ENCODE measurements around the gene KLHL36.

The KLHL36 gene

GRCh38 chr16:84699147-84699711 is 50.9 kb downstream of the KLHL36 start:
- no peak for DNase-seq (ENCODE audit: low read depth)

DNA sequence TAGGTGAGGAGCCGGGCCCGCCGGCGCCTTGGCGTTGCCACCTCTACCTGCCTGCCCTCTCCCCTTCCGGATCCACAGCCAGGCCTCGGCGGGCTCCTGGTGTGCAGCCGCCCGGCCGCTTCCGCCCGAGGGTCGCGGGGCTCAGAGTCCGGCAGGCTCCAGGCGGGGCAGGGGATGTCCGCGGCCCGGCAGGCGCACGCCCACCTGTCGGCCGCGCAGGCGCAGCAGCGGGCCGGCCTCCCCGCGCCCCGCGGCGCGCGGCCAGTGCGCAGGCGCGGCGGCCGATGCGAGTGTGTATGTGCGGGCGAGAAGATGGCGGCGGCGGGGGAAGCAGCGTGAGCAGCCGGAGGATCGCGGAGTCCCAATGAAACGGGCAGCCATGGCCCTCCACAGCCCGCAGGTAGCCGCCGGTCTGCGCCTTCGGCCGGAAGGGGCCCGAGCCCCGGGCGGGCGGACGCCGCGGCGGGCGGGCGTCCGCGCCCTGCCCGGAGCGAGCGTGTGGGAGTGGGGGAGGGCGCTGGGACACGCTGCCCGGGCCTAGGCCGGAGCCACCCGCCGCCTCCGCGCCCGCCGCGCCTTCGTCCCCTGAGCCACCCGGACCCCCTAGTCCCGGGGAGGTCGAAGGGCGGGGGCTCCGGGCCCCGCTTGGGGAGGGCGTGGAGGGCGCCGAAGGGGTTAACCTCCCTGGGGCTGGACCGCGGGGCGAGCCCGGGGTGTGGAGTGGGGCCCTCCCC is 51.6 kb downstream of the KLHL36 start, which contains the start of gene USP10:
TSS of gene USP10 (plus strand) at position 289 of the 734 bp plus-strand sequence. CDS start at position 380, 91 bp downstream.
- peak; percentile 73 for DNase-seq (ENCODE audit: low read depth)

DNA sequence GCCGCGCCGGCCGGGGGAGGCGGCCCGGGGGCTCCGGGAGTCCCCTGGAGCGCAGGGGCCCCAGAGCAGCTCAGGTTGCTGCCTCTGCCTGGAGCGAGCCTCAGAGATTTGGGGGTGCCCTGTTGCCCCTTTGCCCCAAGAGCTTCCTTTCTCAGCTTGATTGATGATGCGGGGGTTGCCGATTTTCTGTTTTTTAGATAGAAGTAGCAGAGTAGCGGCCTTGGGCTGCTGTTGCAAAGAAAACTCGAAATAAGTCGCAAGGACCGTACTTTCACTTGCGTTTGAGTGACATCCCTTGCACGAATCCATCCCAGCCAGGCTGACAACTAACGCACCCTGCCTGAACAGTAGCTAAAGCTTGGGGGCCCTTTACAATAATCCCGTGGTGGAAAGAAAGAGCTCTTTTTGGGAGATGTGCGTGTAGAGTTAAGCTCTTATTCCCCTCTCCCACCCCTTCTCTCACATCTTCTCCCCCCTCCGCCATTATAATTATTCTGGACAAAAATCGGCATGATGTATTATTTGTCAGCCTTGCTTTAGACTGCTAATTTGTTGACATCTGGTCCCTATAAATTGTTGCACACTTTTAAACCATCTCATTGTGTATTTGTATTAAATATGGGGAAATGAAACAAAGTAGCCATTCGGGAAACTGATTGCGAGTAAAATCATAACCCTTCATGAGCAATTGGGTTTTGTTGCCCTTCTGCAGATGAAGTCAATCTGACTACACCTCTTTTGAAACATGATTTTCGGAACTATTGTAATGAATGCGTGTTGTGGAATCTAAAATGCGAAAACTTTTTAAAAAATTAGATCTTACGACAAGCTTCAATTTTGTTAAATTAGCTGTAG is 52.4 kb downstream of the KLHL36 start:
- peak; percentile 13 for DNase-seq (ENCODE audit: low read depth)

DNA sequence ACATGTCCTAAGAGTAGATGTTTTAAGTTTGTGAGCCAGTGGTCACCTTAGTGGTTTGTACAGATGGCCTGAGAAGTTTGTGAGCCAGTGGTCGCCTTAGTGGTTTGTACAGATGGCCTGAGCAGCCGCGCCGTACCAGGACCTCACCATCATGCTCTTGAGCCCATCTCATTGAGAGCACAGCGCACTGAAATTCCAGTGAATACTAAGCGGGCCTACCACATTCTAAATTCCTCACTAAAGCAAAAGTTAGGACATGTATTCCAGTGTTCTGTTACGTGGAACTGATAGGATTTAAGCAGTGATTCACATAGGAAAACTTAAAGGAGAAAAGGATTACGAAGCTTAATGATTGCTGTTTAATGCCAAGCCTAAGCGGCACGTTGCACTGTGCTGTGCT is 55.4 kb downstream of the KLHL36 start:
- no peak for DNase-seq (ENCODE audit: low read depth)

- no peak for DNase-seq (ENCODE audit: low read depth)
These were observed 55.9 kb downstream of the KLHL36 start for GRCh38 chr16:84704253-84704652.

- no peak for DNase-seq (ENCODE audit: low read depth)
These were observed 58.5 kb downstream of the KLHL36 start for GRCh38 chr16:84706856-84707255.

DNA sequence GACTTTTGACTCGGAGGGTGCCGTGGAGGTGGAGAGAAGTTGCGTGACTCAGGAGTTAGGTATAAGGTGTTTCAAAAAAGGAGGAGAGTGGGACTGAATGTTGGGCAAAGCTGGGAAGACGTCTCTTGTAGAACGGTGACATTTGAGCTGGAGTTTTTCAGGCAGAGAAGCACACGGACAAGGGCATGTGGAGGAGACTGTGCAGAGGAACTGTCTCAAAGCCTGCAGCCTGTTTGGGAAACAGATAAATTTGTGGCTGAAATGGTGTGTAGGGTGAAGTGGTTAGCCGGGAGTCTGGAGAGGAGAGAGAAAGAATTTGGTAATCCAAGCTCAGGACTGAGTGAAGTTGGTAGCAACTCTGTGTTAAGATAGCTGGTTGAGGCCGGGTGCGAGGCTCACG is 61.3 kb downstream of the KLHL36 start:
- no peak for DNase-seq (ENCODE audit: low read depth)

DNA sequence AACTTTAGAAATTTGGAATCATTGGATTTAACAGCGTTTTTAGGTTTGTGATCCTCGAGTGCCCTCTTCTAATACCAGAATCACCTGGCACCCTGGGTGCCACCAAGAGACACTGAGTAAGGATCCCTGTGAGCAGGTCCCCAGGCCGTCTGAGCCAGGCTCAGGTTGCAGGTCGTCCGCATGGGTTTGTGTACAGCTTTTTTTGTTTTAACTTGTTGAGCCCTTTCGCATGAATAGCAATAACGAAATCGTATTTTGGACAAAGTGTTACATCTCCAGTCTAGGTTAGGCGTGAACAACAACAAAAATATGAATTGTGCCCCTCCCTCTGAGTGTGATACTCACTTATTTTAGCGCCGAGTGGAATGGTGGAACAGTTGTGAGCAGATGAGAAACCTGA is 62.4 kb downstream of the KLHL36 start:
- no peak for DNase-seq (ENCODE audit: low read depth)
